ENCODE results near the gene WDR64. TPM values are rescaled to one million over a fixed set of nuclear protein-coding genes. Genes with fewer than 3 reads are reported as not detected.

The WDR64 gene
- total RNA-seq, 1 donor from 2014 or later: not detected

DNA sequence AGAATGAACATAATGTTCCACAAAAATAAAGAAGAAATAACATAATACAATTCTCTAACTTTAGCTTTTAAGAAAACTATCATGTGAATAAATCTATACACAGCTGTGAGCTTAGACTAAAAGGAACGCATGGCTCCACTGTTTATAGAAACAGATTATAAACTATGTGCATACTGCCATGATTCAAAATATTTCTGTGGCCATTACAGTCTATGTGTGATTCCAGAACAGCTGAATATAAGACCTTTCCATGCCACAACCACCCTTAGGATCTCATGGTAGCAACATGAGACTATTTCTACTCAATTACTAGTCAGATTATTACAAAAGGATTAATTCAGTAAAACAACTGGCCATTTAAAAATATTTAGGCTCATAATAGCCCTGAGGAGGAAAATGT is 15.8 kb upstream of the WDR64 start:
- Mint-ChIP-seq H3K4me1 (ENCODE audit: low read depth, unreplicated experiment) (peaks cover 15% of the 10 kb centered on the region), H3K27me3 (ENCODE audit: unreplicated experiment) (peaks cover 4% of the 10 kb centered on the region), H3K27ac (ENCODE audit: unreplicated experiment) (no peak overlapping the region), H3K9me3 (ENCODE audit: unreplicated experiment) (peaks cover 3% of the 10 kb centered on the region), H3K4me3 (ENCODE audit: unreplicated experiment) (no peak overlapping the region), H3K36me3 (ENCODE audit: unreplicated experiment) (peaks cover 13% of the 10 kb centered on the region)
- no peak for DNase-seq
- TF ChIP-seq, protein P1, sequence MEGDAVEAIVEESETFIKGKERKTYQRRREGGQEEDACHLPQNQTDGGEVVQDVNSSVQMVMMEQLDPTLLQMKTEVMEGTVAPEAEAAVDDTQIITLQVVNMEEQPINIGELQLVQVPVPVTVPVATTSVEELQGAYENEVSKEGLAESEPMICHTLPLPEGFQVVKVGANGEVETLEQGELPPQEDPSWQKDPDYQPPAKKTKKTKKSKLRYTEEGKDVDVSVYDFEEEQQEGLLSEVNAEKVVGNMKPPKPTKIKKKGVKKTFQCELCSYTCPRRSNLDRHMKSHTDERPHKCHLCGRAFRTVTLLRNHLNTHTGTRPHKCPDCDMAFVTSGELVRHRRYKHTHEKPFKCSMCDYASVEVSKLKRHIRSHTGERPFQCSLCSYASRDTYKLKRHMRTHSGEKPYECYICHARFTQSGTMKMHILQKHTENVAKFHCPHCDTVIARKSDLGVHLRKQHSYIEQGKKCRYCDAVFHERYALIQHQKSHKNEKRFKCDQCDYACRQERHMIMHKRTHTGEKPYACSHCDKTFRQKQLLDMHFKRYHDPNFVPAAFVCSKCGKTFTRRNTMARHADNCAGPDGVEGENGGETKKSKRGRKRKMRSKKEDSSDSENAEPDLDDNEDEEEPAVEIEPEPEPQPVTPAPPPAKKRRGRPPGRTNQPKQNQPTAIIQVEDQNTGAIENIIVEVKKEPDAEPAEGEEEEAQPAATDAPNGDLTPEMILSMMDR (IDR thresholded peaks at IDR 0.05; ENCODE audit: partially characterized antibody, unreplicated experiment): no peak

DNA sequence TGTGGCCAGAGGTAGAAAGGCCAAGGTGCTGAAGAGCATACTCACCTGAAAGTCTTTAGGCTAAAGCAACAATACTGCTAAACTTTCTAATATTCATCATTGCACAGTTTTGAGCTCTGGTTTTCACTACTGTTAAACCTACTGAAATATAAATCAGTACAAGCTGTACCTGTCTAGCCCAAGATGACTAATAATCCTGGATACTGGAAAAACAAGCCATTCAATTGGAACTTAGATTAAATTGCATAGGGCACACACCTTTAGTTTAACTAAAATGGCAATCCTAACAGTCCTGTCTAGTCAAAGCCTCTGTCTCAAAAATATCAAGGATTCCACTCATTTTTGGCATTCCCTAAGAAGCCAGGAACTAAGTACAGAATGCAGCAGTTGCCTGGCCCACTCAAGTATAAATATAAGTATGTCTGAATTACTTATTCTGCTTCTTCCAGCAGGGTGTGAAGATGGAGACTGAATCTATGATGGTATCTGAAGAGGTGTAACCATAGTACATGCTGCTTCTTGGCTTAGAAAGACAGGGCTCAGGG is 15.0 kb upstream of the WDR64 start:
- Mint-ChIP-seq H3K4me1 (ENCODE audit: low read depth, unreplicated experiment) (peaks cover 15% of the 10 kb centered on the region), H3K27ac (ENCODE audit: unreplicated experiment) (no peak overlapping the region)

DNA sequence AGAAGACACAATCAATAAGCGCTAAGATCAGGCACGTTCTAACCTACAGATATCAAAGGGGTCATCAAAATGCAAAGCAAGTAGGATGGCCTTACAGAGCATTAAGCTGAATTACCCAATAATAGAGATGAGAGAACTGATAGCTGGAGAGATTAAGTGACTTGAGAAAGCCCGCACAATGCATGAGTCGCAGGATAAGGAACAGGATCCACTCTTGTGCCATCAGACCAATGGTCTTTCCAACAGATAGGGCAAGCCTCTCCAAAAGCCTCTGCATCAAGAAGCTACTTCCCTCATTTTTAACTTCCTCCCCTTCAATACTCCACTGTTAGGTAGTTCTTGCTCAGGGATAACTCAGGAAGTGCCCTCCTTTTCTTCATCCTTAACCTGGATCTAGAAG is 14.5 kb upstream of the WDR64 start:
- H3K27ac Mint-ChIP-seq (ENCODE audit: unreplicated experiment): no peak overlapping the region
- TF ChIP-seq, protein P1 (IDR thresholded peaks at IDR 0.05; ENCODE audit: partially characterized antibody, unreplicated experiment): no peak
- peaks cover 13% of the 10 kb centered on the region for H3K36me3 Mint-ChIP-seq (ENCODE audit: unreplicated experiment)
- no peak for DNase-seq
- peak overlapping the region; percentile 78 for H3K4me3 Mint-ChIP-seq (ENCODE audit: unreplicated experiment)
- peaks cover 15% of the 10 kb centered on the region for H3K4me1 Mint-ChIP-seq (ENCODE audit: low read depth, unreplicated experiment)
- H3K27me3 Mint-ChIP-seq (ENCODE audit: unreplicated experiment): peaks cover 4% of the 10 kb centered on the region
- peaks cover 3% of the 10 kb centered on the region for H3K9me3 Mint-ChIP-seq (ENCODE audit: unreplicated experiment)

More for the DNA sequence above, 15.0 kb upstream of the WDR64 start:
- Mint-ChIP-seq H3K36me3 (ENCODE audit: unreplicated experiment) (peaks cover 13% of the 10 kb centered on the region), H3K4me3 (ENCODE audit: unreplicated experiment) (peak overlapping the region; percentile 78), H3K27me3 (ENCODE audit: unreplicated experiment) (peaks cover 4% of the 10 kb centered on the region), H3K9me3 (ENCODE audit: unreplicated experiment) (peaks cover 3% of the 10 kb centered on the region)
- no peak for DNase-seq
- TF ChIP-seq, protein P1 (IDR thresholded peaks at IDR 0.05; ENCODE audit: partially characterized antibody, unreplicated experiment): no peak

DNA sequence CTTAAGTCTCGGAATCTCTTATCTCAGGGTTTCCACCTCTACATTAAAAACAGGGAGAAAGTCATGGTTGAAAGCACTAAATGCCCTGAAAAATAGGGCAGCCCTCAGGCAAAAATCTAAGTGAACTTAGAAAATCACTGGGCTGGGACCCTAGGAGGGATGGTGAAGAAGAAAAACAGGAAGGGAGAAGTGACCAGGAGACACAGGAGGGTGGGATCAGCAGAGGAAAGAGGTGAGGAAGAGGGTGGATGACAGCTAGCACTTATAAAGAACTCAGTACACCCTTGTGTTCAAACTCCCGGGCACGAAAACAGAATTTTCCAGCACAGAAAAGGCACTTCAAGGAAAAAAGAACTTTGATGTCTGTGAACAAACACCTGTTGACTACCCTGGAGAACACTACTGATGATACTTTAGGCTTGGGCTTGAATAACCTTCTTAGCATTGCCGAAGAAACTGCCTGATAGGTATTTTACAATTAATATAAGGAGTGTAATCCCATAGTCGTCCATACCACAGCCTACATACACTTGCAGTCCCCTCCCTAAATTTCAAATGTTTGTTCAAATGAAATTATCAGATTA is 13.9 kb upstream of the WDR64 start:
- peaks cover 13% of the 10 kb centered on the region for H3K36me3 Mint-ChIP-seq (ENCODE audit: unreplicated experiment)
- H3K4me3 Mint-ChIP-seq (ENCODE audit: unreplicated experiment): peak overlapping the region; percentile 78
- no peak for DNase-seq
- H3K4me1 Mint-ChIP-seq (ENCODE audit: low read depth, unreplicated experiment): peaks cover 15% of the 10 kb centered on the region
- H3K9me3 Mint-ChIP-seq (ENCODE audit: unreplicated experiment): peaks cover 3% of the 10 kb centered on the region
- peaks cover 4% of the 10 kb centered on the region for H3K27me3 Mint-ChIP-seq (ENCODE audit: unreplicated experiment)
- TF ChIP-seq, protein P1 (IDR thresholded peaks at IDR 0.05; ENCODE audit: partially characterized antibody, unreplicated experiment): no peak
- H3K27ac Mint-ChIP-seq (ENCODE audit: unreplicated experiment): no peak overlapping the region

DNA sequence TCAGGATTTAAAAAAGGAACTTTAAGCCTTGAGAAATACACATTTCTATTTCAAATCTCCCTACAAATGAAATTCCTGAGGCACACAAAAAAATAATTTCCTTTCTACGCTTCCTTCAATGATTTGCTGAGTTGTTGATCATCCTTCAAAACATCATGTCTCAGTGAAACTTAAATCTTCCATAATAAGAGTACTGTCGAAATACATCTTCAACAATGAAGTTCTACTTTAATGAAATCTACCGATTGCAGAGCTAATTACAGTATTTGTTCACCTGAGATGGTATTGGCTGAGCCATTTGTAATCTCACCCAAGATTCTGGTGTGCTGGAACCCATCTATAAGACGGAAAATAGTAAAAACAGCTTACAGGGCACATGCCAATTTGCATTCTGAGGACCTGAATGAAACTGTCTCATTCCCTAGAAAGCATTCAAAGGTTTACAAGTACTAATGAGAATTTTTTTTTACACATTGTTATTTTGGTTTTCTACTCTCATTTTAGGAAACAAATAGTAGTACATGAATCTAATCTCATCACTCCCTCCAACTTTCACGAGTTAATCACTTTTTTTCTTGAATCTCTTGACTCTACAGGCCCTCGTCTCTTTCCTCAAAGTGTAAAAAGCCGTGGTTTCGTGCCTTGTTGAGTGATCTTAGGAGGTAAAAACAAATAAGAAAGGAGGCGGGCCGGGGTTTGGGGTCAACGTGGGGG is 13.0 kb upstream of the WDR64 start:
- H3K27me3 Mint-ChIP-seq (ENCODE audit: unreplicated experiment): peaks cover 4% of the 10 kb centered on the region
- TF ChIP-seq, protein P1 (IDR thresholded peaks at IDR 0.05; ENCODE audit: partially characterized antibody, unreplicated experiment): no peak
- DNase-seq: no peak
- H3K9me3 Mint-ChIP-seq (ENCODE audit: unreplicated experiment): peaks cover 3% of the 10 kb centered on the region
- H3K36me3 Mint-ChIP-seq (ENCODE audit: unreplicated experiment): peaks cover 13% of the 10 kb centered on the region
- peaks cover 15% of the 10 kb centered on the region for H3K4me1 Mint-ChIP-seq (ENCODE audit: low read depth, unreplicated experiment)
- H3K4me3 Mint-ChIP-seq (ENCODE audit: unreplicated experiment): peak overlapping the region; percentile 79
- H3K27ac Mint-ChIP-seq (ENCODE audit: unreplicated experiment): peak overlapping the region; percentile 10

All from glutamatergic neuron (in vitro differentiated cells).